CD4-positive, alpha-beta T cell treated with Interleukin-17A for 1 hour (primary cell): ENCODE data around the gene TULP4.
"Not testable (repeated sequence)": the region's sequence is repeated elsewhere in the genome, so short reads cannot be mapped to it uniquely, and the experiment has no call there.

Source experiments
- DNase-seq: peaks from one replicate; pipeline ENCODE4 v3.0.0-alpha.2; 2020

TULP4 gene

GRCh38 chr6:158296854-158297324, 15.4 kb upstream of the TULP4 start:
- not testable (repeated sequence) for DNase-seq

- not testable (repeated sequence) for DNase-seq
Observed at GRCh38 chr6:158297657-158298056, 14.6 kb upstream of the TULP4 start.

DNA sequence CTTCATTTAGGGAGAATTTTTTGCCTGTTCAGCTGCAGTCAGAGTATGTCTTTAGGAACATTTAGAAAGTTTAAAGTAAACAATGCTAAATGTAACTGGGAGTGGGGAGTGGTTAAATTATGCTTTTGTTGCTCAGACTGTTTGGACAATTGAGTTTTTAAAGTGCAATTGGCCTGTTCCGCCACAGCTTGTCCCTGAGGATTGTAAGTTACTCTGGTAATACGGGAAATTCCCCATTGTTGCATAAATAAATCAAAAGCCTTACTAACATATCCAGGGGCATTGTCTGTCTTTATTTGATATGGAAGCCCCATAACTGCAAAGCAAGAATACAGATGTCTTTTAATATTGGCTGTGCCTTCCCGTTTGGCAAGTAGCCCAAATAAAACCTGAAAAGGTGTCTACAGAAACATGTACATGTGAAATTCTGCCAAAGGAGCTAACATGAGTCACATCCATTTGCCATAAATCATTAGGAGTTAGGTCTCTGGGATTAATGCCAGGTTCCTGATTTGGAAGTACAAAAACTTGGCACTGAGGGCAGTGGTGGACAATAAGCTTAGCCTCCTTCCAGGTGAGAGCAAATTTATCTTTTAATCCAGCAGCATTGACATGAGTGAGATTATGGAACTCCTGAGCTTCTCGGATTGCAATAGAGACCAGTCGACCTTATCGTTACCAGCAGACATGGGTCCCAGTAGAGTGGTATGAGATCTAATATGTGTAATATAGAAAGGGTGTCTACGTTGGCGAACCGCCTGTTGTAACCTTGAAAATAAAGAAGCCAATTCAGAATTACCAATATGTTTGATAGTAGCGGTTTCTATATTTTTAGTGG, 11.7 kb upstream of the TULP4 start:
- DNase-seq = not testable (repeated sequence)

GRCh38 chr6:158301561-158301960, 10.7 kb upstream of the TULP4 start:
- not testable (repeated sequence) for DNase-seq

DNA sequence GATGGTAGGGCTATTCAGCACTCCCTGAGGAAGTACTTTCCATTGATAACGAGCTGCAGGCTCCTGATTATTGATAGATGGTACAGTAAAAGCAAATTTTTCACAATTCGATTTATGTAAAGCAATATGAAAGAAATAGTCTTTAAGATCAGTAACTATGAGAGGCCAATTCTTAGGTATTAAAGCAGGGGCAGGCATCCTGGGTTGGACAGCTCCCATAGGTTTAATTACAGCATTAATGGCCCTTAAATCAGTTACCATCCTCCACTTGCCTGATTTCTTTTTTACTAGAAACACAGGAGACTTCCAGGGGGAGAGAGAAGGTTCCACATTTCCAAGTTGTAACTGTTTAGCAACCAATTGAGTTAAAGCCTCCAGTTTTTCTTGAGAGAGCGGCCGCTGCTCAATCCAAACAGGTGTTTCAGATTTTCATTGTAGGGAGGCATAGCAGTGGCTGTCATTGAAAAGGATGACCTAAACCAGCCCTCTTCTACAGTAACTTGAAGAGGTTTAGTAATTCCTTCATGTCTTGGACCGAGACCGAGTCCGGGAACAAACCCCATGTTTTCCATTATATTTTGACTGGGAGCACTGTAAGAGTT, 10.0 kb upstream of the TULP4 start:
- DNase-seq = not testable (repeated sequence)

DNA sequence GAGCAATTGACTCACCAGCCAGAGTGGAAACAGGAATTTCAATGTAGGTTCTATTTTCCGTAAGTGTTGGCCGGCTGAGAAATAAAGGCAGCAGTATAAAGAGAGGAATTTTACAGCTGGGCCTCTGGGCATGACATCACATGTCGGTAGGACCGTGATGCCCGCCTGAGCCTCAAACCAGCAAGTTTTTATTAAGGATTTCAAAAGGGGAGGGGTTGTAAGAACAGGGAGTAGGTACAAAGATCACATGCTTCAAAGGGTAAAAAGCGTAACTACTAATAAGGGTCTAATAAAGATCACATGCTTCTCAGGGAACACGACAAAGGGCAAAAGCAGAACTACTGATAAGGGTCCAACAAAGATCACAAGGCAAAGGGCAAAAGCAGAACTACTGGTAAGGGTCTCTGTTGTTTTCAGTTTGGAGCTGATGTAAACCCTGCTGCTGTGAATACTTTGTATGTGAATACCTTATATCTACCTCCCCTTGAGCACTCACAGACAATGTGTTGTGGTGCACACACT, 9.0 kb upstream of the TULP4 start:
- DNase-seq = no peak

DNA sequence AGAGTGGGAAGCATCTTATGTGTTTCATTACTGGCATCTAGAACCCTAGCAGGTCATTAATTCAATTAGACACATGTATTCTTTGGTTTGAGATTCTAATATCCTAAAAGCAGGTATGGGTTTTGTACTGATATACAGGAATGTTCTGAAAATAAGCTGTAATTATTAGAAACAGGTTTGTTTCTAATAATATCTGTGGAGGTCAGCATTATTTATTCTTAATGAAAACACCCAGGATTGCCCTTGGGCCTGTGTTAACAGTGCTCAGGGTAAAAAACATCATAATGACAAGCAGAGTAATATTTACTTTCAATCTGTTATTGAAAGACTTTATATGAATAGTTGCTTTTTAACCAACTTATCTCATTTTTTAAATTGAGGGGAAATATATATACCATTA, 8.0 kb upstream of the TULP4 start:
- DNase-seq = no peak

- DNase-seq = no peak
Observed at GRCh38 chr6:158309814-158310213, 2.5 kb upstream of the TULP4 start.

DNA sequence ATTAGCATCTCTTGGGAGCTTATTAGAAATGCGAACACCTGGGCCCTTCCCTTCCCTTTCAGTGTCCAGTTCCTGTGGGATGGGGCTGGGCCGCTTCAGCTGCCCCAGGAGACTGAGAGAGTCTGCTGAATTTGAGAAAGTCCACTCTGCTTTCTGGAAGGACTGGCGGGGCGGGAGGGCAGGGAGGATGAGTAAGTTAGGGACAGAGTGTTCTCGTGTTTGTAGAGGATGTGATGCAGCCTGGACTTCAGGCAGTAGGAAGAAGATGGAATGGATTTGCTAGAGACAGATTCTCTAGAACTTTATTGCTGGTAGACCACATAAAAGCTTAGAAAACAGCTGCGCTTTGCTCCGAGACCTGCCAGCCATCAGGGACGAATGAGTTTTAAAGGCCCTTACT, 1.1 kb upstream of the TULP4 start:
- no peak for DNase-seq

GRCh38 chr6:158311626-158312025, 639 bp upstream of the TULP4 start:
- no peak for DNase-seq

GRCh38 chr6:158312672-158313397, 570 bp downstream of the TULP4 start:
- no peak for DNase-seq

DNA sequence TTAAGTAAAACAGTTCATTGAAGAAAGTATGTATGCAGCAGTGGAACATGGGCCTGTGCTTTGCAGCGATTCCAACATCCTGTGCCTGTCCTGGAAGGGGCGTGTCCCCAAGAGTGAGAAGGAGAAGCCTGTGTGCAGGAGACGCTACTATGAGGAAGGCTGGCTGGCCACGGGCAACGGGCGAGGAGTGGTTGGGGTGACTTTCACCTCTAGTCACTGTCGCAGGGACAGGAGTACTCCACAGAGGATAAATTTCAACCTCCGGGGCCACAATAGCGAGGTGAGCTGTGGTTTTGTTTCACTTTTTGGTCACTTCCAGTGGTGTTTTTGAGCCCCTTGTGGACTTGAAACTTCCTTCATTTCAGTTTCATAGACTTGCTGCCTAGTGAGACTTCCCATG, 1.7 kb downstream of the TULP4 start:
- DNase-seq = no peak

DNA sequence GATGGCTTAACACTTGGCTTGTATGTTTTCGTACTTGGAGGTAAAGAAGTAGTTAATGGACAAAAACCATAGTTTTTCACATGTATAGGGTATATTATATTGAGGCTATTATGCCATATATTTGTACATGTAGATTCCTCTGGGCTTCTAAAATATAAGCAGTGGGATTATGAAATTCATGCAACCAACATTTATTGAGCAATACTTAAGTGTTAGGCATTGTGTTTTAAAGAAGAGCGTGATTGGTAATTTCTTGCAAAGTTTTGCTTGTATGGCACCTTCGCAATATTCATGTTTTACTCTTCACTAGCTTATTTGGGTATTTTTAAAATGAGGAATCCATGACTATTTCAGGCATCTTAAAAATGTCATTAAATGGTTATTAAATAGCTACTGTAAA, 2.5 kb downstream of the TULP4 start:
- no peak for DNase-seq

- DNase-seq = no peak
Observed at GRCh38 chr6:158316022-158316421, 3.8 kb downstream of the TULP4 start.

DNA sequence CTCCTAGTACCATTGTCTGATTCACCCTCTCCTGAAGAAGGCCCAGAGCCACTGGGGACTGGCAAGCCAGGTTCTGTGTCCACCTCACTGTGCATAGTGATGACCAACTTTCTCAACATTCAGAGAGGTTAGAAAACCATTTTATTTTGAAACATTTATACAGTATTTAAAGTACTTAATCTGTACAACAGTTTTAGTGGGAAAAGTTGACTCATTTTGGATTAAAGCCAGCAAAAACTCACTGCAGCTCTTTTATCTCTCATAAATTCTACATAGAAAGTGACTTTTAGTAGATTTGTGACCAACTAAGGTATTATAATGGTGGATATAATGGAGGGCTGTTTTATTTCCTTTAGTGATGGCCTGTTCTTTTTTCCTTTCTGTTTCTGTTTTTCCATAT, 9.7 kb downstream of the TULP4 start:
- DNase-seq = no peak

- DNase-seq = no peak
Observed at GRCh38 chr6:158322400-158322723, 10.1 kb downstream of the TULP4 start.

DNA sequence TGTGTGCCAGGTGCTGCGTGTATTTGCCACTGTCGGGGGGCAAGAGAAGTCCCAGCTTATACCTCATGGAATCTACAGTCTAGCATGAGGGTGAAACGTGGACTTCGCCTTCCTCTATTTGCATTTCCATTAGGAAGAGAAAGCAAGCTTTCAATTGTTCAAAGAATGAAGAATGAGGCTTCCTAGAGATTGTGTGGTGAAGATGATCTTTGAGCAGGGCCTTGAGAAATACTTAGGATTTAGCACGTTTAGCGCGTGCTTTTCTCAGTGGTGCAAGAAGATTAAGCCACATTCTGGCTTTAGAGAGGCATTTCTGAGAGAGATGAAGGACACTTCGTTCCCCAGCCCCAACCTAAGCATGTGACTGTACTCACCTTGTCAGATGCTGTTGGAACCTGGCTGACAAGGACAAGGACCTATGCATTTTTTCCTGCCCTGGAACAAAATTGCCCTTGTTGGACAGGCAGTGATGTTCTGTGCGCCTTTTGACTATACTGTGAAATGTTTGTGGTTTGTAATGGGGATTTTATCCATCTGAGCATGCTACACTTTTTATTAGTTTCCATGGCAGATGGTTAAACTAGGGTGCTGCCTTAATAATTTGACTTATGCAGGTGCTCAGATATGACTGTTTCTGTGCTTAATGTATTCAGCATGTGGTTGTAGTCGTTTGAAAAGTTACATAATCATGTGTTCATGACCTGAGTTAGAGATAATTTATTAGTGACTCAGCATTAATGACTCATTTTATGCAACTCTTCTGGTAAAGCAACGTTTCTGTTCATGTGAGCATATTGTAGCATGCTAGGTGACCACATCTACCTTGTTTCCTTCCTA, 10.7 kb downstream of the TULP4 start:
- DNase-seq = peak; percentile 2

DNA sequence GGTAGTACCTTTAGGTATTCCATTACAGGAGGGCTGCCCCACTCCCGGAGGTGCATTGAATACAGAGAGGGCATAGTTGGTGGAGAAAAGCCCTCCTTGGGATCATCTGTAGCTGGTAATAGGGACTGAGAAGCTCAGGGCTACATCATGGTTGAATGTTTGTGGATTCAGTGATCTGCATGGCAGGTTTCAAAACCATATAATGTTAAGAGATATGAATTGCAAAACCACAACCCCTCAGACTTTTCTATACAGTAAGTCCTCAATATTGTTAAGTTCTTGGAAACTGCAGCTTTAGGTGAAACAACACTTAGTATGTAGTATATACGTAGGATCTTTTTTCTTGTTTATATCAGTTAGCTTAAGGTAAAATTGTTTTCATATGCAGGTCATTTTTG, 11.3 kb downstream of the TULP4 start:
- no peak for DNase-seq

DNA sequence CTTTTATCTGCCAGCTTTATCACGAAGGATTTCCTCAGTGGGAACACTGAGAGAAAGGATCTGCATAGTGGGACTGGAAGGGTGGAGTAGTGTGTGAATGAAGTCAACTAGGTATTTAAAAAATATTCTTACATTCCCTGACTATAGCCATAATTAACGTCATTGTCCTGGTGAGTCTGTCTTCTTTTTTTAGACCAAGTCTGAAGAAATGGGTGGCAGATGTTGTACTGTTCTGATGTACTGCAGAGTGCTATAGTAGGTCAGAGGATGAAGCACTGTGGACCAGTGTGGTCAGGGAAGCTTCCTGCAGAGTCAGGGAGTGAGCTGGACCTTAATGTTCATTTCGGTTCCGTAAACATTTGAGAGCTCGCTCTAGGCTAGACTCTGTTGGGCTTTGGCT, 11.9 kb downstream of the TULP4 start:
- DNase-seq = no peak

- DNase-seq = no peak
Observed at GRCh38 chr6:158327211-158327610, 14.9 kb downstream of the TULP4 start.

DNA sequence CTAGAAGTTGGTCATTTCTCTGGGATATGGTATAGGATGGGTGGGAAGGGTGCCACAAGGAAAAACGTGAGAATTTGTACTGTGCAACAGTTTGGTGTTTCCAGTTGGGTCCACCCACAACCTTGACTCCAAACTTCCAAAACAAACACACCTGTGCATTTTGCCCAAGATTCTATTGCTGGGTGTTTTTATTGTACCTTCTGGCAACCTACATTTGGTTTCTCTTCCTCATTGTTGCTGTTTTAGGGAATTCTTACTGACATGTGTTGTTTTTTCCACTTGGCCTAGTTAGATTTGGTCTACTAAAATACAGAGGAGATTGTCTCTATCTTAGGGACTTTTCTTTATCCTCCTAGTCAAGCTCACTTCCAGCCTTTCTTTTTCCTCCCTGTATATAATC, 16.7 kb downstream of the TULP4 start:
- no peak for DNase-seq

GRCh38 chr6:158329531-158329930, 17.3 kb downstream of the TULP4 start:
- no peak for DNase-seq

DNA sequence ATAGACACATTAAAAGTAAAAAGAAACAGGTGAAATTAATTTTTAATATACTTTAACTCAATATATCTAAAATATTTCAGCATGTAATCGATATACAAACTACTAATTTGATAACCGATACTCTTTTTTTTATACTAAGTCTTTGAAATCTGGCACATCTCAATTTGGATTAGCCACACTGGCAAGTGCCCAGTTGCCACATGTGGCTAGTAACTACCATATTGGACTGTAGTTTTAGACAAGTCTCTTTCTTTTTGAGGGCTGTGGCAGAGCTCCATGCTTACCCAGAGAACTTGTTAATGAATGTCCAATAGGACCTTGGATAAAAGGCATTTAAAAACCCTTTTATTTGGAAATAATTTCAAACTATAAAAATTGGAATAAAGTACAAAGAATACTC, 17.8 kb downstream of the TULP4 start:
- no peak for DNase-seq
